ENCODE data around the gene STK4.

STK4 gene

GRCh38 chr20:45111799-45112471 lies 145.6 kb downstream of the STK4 start:
- no peak for DNase-seq (ENCODE audit: low read depth)
- peak; percentile 58 for TF ChIP-seq CTCF (IDR thresholded peaks at IDR 0.05; ENCODE audit: control insufficient read depth, extremely low read depth, insufficient read depth)
- H3K4me3 ChIP-seq (ENCODE audit: low read depth, low read length) = no peak overlapping the region

GRCh38 chr20:45112754-45113153 lies 146.4 kb downstream of the STK4 start:
- DNase-seq (ENCODE audit: low read depth) = no peak
- no peak overlapping the region for H3K4me3 ChIP-seq (ENCODE audit: low read depth, low read length)
- TF ChIP-seq CTCF (IDR thresholded peaks at IDR 0.05; ENCODE audit: control insufficient read depth, extremely low read depth, insufficient read depth) = no peak

- no peak for TF ChIP-seq CTCF (IDR thresholded peaks at IDR 0.05; ENCODE audit: control insufficient read depth, extremely low read depth, insufficient read depth)
- DNase-seq (ENCODE audit: low read depth) = no peak
- no peak overlapping the region for H3K4me3 ChIP-seq (ENCODE audit: low read depth, low read length)
Observed at GRCh38 chr20:45113865-45114264, 147.6 kb downstream of the STK4 start.

- TF ChIP-seq CTCF (IDR thresholded peaks at IDR 0.05; ENCODE audit: control insufficient read depth, extremely low read depth, insufficient read depth) = no peak
- H3K4me3 ChIP-seq (ENCODE audit: low read depth, low read length) = no peak within 1 kb of the TSS
- DNase-seq (ENCODE audit: low read depth) = no peak
Observed at GRCh38 chr20:45114465-45115385, 148.4 kb downstream of the STK4 start, which contains the start of gene WFDC5. WFDC5 (minus strand) TSS chr20:45115174; CDS start chr20:45115083, 91 bp downstream.

- no peak for DNase-seq (ENCODE audit: low read depth)
- no peak overlapping the region for H3K4me3 ChIP-seq (ENCODE audit: low read depth, low read length)
- TF ChIP-seq CTCF (IDR thresholded peaks at IDR 0.05; ENCODE audit: control insufficient read depth, extremely low read depth, insufficient read depth) = no peak
Observed at GRCh38 chr20:45115386-45115774, 149.1 kb downstream of the STK4 start.

- DNase-seq (ENCODE audit: low read depth) = no peak
- TF ChIP-seq CTCF (IDR thresholded peaks at IDR 0.05; ENCODE audit: control insufficient read depth, extremely low read depth, insufficient read depth) = no peak
- H3K4me3 ChIP-seq (ENCODE audit: low read depth, low read length) = no peak overlapping the region
Observed at GRCh38 chr20:45115829-45116228, 149.5 kb downstream of the STK4 start.

All from LNCaP clone FGC (cell line).